HG03378 (cell line): ENCODE data around the gene FGF12.
A peak's percentile ranks its signal among the peaks of the same experiment; 100 is the strongest.

Experiments used
- ATAC-seq: cut with Tn5 transposase; IDR thresholded peaks from one replicate; pipeline ENCODE4 v1.9.1; 2021; ENCODE audit warnings: mild to moderate bottlenecking, moderate library complexity; ENCODE audit not compliant: unreplicated experiment

FGF12 gene

DNA sequence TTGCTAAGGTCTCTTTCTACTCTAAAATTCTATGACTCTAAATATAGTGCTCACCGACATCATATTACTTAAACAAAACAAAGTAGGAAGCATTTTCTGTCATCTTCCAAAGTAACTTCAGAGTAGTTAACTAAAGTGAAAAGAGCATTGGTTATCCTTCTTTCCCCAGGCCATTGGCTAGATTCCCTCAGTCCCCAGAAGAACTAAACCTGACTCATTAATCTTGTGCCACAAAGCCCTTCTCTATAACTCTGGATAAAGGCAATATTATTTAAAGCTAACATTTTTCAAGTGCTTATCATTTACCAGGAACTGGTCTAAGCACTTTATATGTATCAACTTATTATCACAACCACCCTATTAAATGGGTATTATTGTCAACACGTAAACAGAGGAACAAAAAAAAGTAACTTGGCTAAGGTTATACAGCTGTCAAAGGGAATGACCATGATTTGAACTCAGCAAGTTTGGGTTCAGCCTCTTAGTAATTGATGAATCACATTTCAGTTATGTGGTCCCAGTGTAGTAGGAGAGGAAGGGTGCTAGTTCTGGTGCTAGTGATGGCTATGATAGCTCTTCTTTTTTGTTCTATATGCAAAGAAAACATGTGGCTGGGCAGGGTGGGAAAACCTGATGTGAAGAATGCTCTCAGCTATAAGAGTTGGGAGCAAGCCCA, 304.9 kb downstream of the FGF12 start:
- ATAC-seq, result no peak

DNA sequence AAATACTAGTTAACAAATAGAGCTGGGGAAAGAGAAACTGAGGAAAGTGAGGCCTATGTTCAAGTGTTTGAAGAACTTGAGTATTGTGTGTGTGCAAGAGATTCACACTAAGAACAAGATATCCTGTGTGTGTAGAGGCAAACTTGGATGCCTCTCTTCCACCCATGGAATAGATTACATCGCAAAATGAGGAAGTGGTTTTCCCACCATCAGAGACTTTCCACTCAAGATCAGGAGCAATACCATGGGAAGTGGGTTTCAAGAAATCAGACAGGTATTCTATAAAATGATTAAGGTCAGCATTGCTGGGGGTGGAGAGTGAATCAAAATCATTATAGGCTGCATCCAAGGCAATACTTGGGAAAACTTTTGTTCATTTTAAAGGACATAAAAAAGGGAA, 308.0 kb downstream of the FGF12 start:
- no peak for ATAC-seq

DNA sequence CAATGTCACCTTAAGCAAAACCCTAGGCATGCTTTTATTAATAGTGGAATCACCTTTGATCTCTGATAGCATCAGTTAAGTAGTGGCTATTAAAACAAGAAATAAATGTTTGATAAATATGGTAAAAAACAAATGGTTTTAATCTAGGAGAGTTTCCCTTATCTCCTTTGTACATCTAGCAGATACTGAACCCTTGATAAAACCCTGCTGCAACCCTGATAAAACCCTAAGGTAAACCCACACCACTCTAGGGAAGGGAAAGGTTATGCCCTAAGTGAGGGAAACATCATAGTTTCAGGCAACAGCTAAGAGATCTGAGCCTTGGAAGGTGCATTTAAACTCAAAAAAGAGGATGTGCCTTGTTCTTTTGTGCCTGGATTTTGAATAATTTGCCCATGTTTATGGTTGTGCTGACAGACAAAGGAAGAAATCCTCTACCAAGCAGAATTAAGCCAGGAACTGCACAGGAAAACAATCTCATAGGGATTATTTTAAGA, 309.7 kb downstream of the FGF12 start:
- no peak for ATAC-seq

DNA sequence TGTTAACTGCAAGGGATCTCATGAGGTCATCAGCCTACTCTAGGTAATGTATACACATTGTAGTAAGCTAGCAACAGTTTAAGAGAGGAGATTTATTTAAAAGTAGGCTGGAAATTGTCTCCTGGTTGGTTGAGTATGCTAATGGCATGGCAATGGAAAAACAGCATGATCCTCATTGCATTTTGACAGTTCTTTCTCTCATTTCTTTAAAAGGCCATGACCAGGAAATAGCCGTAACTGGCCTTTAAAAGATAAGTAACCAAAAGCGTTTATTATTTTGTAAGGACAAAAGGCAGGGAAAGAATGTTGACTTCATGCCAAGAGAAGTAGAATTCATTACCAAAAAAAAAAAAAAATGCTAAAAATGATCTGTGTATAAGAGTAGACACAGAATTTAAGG, 310.3 kb downstream of the FGF12 start:
- no peak for ATAC-seq

DNA sequence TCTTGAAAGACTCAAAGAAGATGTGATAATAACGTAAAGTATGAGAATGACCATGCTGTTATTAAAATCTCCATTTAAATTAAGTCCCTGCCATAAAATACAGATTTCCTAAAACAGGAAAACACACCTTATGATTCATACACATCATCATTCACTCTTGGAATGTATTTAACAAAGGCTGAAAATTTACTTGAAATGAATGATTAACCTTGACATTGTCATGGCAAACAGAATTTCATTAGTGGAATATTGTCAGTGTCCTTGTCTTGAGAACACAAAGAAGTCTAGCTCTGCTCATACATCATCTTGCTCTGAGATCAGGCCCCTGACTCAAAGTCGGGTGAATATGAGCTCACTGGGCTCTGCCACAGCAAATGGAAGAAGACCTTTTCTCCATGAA, 313.9 kb downstream of the FGF12 start:
- ATAC-seq, result no peak

DNA sequence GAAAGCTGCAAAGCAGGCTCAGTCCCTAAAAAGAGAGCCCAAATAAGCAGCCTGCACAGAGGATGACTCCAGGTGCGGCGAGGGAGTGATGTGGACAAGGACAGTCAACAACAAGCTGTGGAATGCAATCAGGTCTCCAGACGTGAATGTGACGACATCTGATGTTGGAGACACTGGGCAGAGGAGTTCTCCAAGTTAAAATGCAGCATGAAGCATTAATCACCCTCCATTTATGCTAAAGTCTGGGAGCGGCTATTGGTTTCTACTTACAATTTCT, 316.7 kb downstream of the FGF12 start:
- no peak for ATAC-seq

DNA sequence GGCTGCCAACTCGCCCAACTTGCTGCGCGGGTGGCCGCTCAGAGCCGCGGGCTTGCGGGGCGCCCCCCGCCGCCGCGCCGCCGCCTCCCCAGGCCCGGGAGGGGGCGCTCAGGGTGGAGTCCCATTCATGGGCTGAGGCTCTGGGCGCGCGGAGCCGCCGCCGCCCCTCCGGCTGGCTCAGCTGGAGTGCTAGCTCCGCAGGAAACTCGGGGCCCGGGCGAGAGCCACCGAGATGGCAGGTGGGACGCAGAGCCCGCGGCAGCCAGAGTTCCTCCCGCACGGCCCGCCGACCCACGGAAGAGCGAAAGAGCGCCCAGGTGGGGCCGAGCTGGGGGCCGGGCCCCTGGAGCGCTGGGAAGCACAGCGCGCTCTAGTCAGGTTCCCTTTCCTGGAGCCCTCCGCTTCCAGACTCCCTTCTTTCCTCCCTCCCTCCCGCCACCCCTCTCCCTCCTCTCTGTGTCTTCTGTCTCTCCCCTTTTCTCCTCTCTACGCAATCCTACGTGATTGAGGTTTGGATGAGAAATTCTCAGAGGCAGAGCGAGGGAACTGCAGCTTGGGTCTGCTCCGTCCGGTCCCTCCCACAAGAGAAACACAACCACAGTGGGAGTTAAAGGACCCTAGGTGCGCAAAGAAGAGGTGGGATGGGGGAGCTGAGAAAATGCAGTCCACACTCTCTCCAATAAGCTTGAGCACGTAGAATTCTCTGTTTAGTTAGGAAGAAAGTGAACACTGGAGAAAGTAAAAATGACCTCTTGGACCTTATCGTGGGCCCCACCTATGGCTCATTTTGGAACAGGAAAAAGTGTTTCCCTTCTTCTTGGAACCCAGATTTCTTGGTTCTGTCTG, 317.3 kb downstream of the FGF12 start:
- ATAC-seq, result no peak

DNA sequence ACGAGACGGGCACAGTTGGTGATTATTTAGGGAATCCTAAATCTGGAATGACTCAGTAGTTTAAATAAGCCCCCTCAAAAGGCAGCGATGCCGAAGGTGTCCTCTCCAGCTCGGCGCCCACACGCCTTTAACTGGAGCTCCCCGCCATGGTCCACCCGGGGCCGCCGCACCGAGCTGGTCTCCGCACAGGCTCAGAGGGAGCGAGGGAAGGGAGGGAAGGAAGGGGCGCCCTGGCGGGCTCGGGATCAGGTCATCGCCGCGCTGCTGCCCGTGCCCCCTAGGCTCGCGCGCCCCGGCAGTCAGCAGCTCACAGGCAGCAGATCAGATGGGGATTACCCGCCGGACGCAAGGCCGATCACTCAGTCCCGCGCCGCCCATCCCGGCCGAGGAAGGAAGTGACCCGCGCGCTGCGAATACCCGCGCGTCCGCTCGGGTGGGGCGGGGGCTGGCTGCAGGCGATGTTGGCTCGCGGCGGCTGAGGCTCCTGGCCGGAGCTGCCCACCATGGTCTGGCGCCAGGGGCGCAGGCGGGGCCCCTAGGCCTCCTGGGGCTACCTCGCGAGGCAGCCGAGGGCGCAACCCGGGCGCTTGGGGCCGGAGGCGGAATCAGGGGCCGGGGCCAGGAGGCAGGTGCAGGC, 318.0 kb downstream of the FGF12 start:
- peak; percentile 69 for ATAC-seq

DNA sequence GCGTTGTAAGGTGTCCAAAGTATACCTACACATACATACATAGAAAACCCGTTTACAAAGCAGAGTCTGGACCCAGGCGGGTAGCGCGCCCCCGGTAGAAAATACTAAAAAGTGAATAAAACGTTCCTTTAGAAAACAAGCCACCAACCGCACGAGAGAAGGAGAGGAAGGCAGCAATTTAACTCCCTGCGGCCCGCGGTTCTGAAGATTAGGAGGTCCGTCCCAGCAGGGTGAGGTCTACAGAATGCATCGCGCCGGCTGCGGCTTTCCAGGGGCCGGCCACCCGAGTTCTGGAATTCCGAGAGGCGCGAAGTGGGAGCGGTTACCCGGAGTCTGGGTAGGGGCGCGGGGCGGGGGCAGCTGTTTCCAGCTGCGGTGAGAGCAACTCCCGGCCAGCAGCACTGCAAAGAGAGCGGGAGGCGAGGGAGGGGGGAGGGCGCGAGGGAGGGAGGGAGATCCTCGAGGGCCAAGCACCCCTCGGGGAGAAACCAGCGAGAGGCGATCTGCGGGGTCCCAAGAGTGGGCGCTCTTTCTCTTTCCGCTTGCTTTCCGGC, 318.6 kb downstream of the FGF12 start:
- ATAC-seq, result no peak

DNA sequence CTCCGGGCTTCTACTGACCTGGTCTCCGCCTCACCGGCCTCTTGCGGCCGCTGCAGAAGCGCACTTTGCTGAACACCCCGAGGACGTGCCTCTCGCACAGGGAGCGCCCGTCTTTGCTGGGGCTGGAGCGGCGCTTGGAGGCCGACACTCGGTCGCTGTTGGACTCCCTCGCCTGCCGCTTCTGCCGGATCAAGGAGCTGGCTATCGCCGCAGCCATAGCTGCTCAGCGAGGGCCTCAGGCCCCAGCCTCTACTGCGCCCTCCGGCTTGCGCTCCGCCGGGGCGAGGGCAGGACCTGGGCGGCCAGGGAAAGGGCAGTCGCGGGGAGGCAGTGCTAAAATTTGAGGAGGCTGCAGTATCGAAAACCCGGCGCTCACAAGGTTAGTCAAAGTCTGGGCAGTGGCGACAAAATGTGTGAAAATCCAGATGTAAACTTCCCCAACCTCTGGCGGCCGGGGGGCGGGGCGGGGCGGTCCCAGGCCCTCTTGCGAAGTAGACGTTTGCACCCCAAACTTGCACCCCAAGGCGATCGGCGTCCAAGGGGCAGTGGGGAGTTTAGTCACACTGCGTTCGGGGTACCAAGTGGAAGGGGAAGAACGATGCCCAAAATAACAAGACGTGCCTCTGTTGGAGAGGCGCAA, 319.2 kb downstream of the FGF12 start:
- ATAC-seq, result no peak

DNA sequence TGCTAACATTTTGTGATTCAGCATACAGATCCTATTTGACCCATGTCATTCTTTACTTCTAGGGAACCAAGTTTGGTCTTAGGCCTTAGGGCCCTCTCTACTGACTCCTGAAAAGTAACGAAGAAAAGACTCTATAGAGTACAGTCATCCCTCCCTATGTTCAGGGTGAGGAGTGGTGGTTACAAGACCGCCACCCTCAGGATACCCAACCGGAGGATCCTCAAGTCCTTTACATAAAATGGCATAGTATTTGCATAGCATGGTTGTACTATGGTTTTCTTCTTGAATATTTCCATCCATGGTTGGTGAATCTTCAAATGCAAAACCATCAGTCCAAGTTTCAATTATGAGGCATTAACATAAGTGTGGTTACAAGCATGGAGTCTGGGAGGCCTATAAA, 327.6 kb downstream of the FGF12 start:
- no peak for ATAC-seq

DNA sequence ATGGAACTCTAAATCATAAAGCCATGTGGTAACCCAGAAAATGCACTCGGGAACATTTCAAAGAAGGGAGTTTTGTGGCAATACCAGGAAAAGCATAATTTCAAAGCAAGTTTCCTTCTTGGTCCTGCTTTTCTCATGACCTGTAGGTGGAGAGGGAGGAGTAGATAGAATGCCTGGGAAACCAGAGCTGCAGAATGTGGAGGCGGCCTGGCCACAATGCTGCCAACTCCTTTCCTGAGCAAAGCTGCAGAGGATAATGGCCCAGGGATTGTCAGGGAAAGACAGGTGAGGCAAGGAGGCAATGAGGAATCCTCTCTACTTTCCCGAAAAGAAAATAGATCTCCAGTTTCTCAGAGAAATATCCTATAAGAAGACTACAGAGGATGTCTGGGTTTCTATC, 330.3 kb downstream of the FGF12 start:
- no peak for ATAC-seq

DNA sequence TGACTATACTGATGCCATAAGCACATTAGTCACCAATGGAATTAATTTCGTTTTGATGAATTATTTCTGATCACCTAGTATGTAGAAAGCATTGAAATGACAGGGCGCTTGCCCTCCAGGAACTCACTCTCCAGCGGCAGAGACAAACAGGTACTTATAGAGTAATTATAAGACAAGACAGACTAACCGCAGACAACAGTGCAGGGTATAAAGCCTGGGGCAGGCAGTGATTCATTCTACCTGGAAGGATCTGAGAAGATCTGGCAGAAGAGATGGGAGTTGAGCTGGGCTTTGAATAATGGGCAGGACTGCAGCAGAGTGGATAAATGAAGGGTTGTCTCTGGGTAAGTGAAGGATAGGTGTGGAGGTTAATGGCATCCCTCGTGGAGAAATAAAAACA, 331.8 kb downstream of the FGF12 start:
- no peak for ATAC-seq

DNA sequence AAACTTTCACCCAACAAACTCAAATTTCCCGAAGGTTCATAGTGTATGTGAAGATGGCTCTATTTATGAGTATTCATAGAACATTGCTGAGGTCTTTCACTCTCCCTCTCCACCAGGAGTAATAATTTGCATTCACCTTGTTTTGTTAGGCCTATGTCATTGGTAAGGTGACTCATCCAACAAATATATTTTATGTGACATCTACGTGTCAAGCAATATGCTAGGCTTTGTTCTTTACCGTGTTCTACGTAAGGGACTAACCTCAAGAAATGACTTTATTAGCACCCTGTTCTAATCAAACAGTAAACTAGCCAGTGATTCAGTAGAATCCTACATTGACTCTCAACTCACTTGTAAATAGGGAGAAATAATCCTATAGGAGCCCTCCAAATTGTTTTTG, 334.4 kb downstream of the FGF12 start:
- ATAC-seq, result no peak

DNA sequence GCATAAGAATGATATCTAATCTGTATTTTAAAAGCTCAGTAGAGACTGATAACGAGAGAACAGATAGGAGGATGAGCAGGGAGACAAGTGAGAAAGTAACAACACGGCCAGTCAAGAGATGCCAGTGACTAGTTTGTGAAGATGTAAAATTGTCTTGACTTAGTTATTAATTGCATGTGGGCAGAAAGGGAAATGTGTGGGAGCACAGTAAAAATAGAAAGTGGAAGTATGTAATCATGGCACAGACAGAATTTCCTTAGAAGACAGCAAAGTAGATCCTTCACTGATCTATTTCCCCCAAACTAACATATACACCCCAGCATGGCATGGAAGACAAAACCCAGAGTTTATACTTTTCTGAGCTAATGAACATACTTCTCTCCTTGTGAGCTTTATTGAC, 344.5 kb downstream of the FGF12 start:
- ATAC-seq, result no peak

DNA sequence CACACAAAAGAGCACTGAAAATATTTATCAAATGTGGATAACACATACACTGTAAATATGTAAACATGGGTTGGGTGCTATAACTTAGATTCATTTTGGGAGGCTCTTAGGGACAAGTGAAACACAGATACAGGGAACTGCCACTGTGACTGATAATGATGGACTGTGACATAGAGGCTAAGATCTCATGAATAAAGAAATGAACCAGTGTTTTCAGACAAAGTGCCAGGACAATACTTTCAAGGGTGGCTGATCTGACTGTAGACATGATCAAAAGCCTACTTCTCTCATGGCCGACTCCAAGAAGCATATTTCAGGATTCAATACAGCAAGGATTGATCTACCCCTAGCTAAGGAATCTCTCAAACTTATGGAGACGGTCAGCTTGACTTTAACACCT, 353.8 kb downstream of the FGF12 start:
- no peak for ATAC-seq

DNA sequence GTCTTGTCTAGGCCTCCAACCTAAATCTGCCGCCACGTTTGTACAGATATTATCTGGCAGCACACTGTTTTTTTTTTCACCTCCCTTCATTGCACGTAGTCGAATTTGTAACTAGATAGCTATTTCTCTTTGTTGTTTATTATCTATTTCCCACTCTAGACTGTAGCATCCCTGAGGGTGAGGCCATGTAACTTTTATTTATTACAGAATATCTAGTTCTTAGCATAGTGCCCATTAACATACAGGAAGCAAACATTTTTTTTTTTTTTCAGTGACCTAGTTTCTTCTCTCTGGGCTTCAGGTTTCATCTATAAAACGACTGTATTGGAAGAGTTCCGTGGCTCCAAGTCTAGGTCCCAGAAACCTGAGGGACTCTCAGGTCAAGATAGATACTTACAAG, 354.3 kb downstream of the FGF12 start:
- no peak for ATAC-seq

DNA sequence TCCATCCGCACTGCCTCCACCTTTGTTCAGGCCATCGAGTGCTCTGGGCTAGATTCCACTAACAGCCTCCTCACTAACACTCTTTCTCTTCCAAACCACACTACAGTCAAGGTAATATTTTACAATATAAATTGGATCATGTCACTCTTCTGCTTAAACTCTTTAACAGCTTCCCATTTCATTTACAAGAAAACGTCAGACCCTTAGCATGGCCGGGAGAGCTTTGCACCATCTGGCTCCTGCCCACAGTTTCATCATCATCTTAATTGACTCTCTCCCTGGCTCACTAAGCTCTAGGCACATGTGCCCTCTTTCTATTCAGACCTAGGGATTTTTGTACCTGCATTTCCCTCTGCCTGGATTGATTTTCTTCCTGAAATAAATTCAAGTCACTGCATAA, 354.7 kb downstream of the FGF12 start:
- ATAC-seq, result no peak

DNA sequence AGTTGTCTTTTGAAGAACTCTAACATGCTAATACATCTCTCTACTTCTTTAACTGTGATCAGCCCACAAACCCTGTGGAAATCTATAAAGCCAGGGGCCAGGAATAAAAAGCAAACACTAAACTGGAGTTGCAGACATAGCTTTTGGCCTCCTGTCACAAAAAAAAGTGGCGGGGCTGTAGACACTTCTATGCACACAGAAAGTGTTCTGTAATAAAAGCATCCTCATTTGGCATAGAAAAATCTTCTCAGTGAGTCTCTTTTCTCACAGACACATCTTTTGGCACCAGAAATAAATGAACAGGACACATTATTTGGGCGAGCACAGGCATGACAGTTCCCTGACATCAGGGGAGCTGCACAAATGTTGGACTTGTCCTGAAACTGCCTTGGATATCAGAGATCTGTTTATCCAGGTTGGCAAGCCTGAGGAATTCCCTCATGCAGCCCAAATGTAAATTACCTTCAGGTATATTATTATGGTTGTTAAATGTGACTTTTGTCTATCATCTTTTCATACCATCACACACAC, 355.4 kb downstream of the FGF12 start:
- ATAC-seq, result no peak

DNA sequence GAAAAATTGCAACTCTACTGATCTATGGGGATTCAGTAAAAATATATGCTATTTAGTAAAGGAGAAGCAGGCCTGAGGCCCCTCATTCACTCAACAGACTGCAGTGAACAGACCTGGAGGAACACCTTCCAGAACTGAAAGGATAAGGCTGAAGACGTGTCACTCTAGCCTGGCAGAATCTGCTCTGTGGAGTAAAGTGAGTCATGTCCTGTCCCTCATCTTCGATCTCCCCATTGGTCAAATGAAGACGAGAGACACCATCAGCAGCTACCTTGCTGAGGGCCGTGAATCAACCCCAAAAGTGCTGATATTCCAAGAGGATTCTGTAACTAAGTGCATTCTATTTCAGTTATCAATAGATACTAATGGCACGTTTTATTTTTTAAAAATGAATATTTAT, 359.7 kb downstream of the FGF12 start:
- ATAC-seq, result no peak

DNA sequence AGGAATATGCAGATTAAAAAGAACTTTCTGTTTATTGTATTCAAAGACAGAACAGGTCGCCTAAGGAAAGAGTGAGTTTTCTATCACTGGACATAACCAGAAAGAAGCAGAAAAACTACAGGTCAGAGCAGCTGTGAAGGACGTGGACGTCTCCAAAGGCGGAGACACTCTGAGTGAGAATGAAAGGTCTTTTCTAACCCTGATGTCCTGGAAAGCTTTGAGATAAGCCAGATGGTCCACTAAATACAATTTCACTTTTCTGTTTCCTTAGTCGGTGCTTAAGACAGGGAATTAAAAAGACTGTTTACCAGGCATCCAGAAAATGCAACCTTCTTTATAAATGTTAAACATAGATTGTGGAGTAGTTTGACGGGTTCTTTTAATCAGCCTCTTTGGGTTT, 360.4 kb downstream of the FGF12 start:
- ATAC-seq, result no peak
